IPS-18a (cell line): Measurements from ENCODE around the gene WDCP.
A peak's percentile ranks its signal among the peaks of the same experiment; 100 is the strongest.
"Not testable (repeated sequence)": the region's sequence is repeated elsewhere in the genome, so short reads cannot be mapped to it uniquely, and the experiment has no call there.

Source experiments
- H3K27ac ChIP-seq: one replicate; pipeline ENCODE4 v1.5.1; 2013; ENCODE audit warnings: low read length
- H3K27me3 ChIP-seq: one replicate; pipeline ENCODE4 v1.6.1; 2013; ENCODE audit warnings: mild to moderate bottlenecking, low read length; ENCODE audit not compliant: control insufficient read depth, insufficient read depth
- H3K36me3 ChIP-seq: one replicate; pipeline ENCODE4 v1.6.1; 2013; ENCODE audit warnings: low read depth, low read length; ENCODE audit not compliant: control insufficient read depth
- H3K4me1 ChIP-seq: one replicate; pipeline ENCODE4 v1.6.1; 2013; ENCODE audit warnings: low read depth, low read length; ENCODE audit not compliant: control insufficient read depth
- H3K4me3 ChIP-seq: one replicate; pipeline ENCODE4 v1.5.1; 2013; ENCODE audit warnings: low read length
- H3K9ac ChIP-seq: one replicate; pipeline ENCODE4 v1.6.1; 2013; ENCODE audit warnings: mild to moderate bottlenecking, low read length, moderate library complexity
- H3K9me3 ChIP-seq: one replicate; pipeline ENCODE4 v1.6.1; 2013; ENCODE audit warnings: low read depth, low read length; ENCODE audit not compliant: control insufficient read depth

WDCP gene

GRCh38 chr2:24054366-24055010 lies 7.3 kb upstream of the WDCP start:
- Histone ChIP-seq H3K27ac (no peak overlapping the region), H3K9me3 (no peaks in the 10 kb centered on the region), H3K9ac (no peak overlapping the region), H3K4me3 (no peak overlapping the region), H3K36me3 (peaks cover 3% of the 10 kb centered on the region), H3K4me1 (no peaks in the 10 kb centered on the region), H3K27me3 (no peaks in the 10 kb centered on the region)

GRCh38 chr2:24052951-24053350 lies 5.8 kb upstream of the WDCP start:
- no peaks in the 10 kb centered on the region for H3K27me3 ChIP-seq
- peaks cover 3% of the 10 kb centered on the region for H3K36me3 ChIP-seq
- no peak overlapping the region for H3K9ac ChIP-seq
- no peaks in the 10 kb centered on the region for H3K4me1 ChIP-seq
- no peak overlapping the region for H3K27ac ChIP-seq
- H3K4me3 ChIP-seq: no peak overlapping the region
- H3K9me3 ChIP-seq: no peaks in the 10 kb centered on the region

GRCh38 chr2:24051833-24052232 lies 4.6 kb upstream of the WDCP start:
- Histone ChIP-seq H3K4me1 (no peaks in the 10 kb centered on the region), H3K9me3 (no peaks in the 10 kb centered on the region), H3K9ac (no peak overlapping the region), H3K27me3 (no peaks in the 10 kb centered on the region), H3K27ac (no peak overlapping the region), H3K36me3 (peaks cover 3% of the 10 kb centered on the region), H3K4me3 (no peak overlapping the region)

- no peaks in the 10 kb centered on the region for H3K9me3 ChIP-seq
- no peak overlapping the region for H3K27ac ChIP-seq
- H3K4me1 ChIP-seq: peaks cover 6% of the 10 kb centered on the region
- peaks cover 3% of the 10 kb centered on the region for H3K36me3 ChIP-seq
- H3K4me3 ChIP-seq: peak overlapping the region; percentile 77
- H3K27me3 ChIP-seq: no peaks in the 10 kb centered on the region
- peak overlapping the region; percentile 51 for H3K9ac ChIP-seq
Measured at GRCh38 chr2:24050041-24050979, 3.1 kb upstream of the WDCP start.

GRCh38 chr2:24049485-24050021 lies 2.4 kb upstream of the WDCP start, which contains the start of gene FKBP1B:
Gene FKBP1B, plus strand, starts transcription at chr2:24049741. Its CDS starts 109 bp downstream, at chr2:24049850.
- Histone ChIP-seq H3K4me3 (peak within 1 kb of the TSS; percentile 77), H3K9me3 (no peaks in the 10 kb centered on the region), H3K4me1 (peaks cover 6% of the 10 kb centered on the region), H3K36me3 (peaks cover 3% of the 10 kb centered on the region), H3K27me3 (no peaks in the 10 kb centered on the region), H3K27ac (no peak within 1 kb of the TSS), H3K9ac (peak within 1 kb of the TSS; percentile 51)

GRCh38 chr2:24048769-24049484 lies 1.7 kb upstream of the WDCP start:
- Histone ChIP-seq H3K9me3 (no peaks in the 10 kb centered on the region), H3K4me1 (peaks cover 6% of the 10 kb centered on the region), H3K9ac (no peak overlapping the region), H3K36me3 (no peaks in the 10 kb centered on the region), H3K27ac (no peak overlapping the region), H3K27me3 (no peaks in the 10 kb centered on the region), H3K4me3 (peak overlapping the region; percentile 77)

GRCh38 chr2:24047703-24048033 lies 477 bp upstream of the WDCP start:
- Histone ChIP-seq H3K27ac (no peak overlapping the region), H3K9ac (no peak overlapping the region), H3K9me3 (no peaks in the 10 kb centered on the region), H3K4me3 (peak overlapping the region; percentile 78), H3K27me3 (no peaks in the 10 kb centered on the region), H3K4me1 (peaks cover 6% of the 10 kb centered on the region), H3K36me3 (no peaks in the 10 kb centered on the region)

- H3K27ac ChIP-seq: no peak overlapping the region
- H3K9ac ChIP-seq: peak overlapping the region; percentile 46
- H3K4me1 ChIP-seq: peaks cover 6% of the 10 kb centered on the region
- no peaks in the 10 kb centered on the region for H3K9me3 ChIP-seq
- no peaks in the 10 kb centered on the region for H3K36me3 ChIP-seq
- H3K27me3 ChIP-seq: no peaks in the 10 kb centered on the region
- H3K4me3 ChIP-seq: peak overlapping the region; percentile 78
Measured at GRCh38 chr2:24046599-24046929, 627 bp downstream of the WDCP start.

GRCh38 chr2:24045511-24046508 lies 1.4 kb downstream of the WDCP start:
- H3K4me3 ChIP-seq: peak overlapping the region; percentile 78
- no peaks in the 10 kb centered on the region for H3K27me3 ChIP-seq
- no peak overlapping the region for H3K27ac ChIP-seq
- H3K4me1 ChIP-seq: peaks cover 6% of the 10 kb centered on the region
- H3K9ac ChIP-seq: peak overlapping the region; percentile 46
- no peaks in the 10 kb centered on the region for H3K36me3 ChIP-seq
- H3K9me3 ChIP-seq: no peaks in the 10 kb centered on the region

GRCh38 chr2:24043133-24043532 lies 4.1 kb downstream of the WDCP start:
- not testable (repeated sequence) for H3K9ac ChIP-seq, H3K9me3 ChIP-seq, H3K27me3 ChIP-seq, H3K4me1 ChIP-seq, H3K27ac ChIP-seq, H3K4me3 ChIP-seq
- H3K36me3 ChIP-seq: peaks cover 18% of the 10 kb centered on the region
